NCI-H2081 treated with DMSO at 0.1 percent for 48 hours (cell line): ENCODE data around the gene MEX3A.
A peak's percentile ranks its signal among the peaks of the same experiment; 100 is the strongest.

Experiments used
- DNase-seq: peaks from one replicate; lab custom pipeline; 2025; lab: John Stamatoyannopoulos, UW

Gene MEX3A

DNA sequence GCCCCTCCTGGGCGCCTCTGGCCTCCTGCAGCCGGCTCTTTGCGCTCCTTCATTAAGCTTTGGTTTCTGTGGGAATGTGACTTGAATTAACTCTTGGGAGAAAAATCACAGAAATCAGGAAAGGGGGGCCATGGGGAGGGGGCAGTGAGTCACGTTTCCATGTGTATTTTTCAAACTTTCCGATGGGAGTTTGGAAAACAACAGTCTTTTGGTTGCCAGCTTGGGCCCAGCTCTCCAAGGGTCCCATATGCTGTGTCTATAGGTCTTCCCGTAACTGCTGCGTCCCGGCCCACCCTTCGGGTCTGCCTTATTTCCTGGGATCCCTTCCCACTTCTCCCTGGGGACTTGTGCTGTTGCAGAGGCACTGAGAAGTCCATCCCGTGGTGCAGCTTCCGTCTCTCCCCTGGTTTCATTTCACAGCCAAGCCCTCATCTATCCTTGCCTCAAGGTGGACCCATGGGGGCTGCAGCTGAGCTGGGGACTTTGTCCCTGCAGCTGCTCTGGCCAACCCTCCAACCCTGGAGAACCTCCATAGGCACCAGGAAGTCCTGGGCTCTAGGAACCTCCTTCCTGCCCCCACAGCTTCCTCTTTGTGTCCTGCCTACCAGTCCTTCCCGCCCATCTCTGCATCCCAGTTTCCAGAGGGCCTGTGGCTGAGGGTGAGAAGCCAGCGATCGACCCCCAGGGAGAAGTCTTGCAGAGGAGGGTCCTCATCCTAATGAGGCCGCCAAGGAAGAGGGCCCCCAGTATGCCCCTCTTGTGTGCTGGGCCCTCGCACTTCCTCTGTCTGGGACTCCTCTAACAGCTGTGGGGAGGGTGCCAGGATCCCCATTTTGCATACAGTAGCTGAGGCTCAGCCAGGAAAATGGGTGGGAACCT is 20.6 kb upstream of the MEX3A start:
- DNase-seq = no peak

DNA sequence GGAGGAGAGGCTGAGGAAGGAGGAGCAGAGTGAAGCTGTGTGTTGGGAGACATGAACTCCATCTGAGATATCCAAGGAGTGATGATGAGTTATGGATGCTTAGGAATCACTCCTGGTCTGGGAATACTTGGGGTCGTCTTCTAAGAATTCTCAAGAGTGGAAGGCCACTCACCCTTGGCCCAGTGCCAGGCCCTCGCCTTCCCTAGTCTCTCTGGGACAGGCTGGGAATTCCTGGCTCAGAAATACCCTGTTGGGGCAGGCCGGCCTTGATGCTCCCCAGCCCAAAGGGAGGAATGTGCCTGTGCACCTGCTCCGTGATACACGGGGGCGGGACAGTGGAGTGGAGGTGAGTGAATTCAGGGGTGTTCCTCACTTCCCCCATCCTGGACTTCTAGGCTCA is 19.6 kb upstream of the MEX3A start:
- DNase-seq = no peak

DNA sequence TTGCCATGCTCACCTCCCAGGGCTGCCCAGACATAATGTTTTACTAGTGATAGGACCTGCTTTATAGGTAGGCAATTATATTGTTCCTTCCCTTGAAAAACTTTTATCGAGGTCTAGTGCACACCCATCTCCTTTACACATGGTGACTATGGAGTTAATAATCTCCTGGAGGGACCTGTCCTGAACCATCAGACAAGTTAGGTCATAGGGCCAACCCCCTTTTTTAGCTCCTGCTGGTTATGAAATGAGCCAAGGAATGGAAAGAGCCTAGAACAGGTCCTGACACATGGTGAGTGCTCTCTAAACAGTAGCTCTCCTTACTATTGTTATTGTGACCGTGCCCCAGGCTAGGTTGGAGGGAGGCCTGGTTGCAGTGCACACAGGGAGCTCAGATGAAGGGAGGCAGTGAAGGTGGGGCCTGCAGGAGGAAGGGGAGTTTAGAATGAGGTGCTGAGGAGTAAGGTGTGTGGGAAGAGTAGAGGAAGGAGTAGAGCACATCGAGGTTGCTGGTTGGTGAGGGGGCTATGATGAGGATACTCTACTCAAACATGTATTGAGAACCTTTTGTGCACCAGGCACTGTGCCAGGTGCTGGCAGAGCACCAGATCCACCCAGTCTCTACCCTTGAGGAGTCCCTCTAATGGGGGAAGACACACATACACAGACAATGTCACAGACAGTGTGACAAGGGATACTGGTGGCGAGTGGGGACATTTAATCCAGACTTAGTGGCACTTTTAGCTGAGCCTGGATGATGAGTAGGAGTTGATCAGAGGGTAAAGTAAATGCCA is 18.1 kb upstream of the MEX3A start:
- DNase-seq = no peak

DNA sequence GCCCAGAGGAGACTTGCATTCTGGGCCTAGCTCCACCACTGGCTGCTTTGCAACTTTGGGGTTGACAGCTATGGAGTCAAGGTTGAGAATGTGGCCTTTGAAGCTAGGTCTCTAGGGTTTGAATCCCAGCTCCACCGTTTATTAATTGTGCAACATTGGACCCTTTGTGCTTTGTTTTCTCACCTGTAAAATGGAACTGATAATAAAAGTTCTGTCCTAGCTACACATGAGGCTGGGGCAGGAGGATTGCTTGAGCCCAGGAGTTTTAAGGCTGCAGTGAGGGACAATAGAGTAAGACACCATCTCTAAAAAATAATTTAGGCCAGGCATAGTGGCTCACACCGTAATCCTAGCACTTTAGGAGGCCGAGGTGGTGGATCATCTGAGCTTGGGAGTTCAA is 17.0 kb upstream of the MEX3A start:
- no peak for DNase-seq

DNA sequence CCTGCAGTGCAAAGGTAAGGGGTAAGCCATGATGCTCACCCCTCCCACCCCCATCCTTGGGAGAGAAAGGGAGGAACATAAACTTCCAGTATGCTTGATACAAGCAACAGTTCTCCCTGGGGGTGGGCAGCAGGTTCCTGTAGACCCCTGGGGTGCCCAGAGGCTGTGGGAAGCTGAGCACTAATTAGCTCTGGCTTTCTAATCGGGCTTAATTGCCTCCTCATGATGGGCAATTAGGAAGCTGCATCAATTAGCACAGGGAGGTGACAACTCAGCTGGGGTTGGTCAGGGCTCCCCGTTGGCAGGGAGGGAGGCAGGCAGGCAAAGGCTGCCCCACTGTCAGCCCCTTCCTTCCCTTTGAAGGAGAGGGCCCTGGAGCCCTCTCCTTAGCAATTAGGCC is 16.5 kb upstream of the MEX3A start:
- no peak for DNase-seq

DNA sequence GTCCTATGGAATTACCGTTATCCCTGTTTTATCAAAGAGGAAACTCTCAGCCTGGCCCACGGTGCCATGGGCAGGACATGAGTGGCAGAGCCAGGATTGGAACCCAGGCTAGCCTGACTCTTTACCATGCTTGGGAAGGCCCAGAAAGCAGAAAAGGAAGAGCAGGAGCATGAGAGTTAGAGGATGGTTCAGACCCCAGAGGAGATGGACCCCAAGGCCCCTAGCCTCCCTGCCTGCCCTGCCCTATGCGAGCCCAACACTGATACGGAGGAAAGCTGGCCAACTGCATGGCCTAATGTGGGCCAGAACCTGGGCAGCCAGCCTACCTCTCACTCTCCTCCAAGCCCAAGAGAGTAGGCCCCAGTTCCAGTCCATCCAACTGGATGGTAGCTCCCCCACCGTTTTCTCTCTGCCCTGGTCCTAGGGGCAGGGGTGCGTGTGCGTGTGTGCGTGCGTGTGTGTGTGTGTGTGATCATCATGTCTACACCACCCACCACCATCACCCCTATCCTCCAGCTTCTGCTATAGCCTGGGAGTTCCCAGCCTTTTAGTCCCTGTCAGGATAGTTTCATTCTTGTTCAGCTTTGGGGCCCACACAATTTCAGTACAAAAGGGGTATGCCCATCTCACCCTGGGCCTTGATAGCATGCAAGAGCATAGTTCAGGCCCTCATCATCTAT is 15.4 kb upstream of the MEX3A start:
- no peak for DNase-seq

DNA sequence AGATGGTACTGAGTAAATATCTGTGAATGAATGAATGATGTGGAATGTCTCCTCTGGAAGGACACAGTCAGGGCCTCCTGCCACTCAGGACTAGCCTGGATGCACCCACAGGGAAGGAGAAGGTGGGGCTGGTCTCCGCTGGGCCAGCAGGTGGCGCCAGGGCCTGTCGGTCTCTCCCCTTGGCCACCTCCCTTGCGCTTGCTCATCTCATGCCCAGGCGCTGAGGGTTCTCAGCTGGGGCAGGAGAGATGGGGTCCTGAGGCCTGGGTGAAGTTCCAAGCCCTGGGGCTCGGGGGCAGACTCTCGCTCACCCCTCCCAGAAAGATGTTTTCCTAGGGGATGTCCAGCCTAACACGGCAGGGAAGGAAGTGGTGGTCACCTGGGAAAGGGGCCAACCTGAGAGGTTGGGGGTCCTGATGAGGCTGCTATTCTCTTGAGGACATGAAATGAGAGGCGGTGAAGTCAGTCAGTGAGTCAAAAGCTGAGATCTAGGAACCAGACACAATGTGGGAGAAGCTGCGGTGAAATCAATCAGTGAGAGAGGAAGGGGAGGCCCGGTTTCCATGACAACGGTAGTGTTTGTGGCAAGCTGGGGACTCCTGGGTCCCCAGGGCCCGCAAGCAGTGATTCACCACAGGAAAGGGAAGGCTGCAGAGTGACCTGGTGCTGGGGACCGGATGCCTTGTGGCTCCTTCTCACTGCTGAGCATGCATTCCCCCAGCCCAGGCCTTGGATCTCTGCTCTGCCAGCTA is 14.6 kb upstream of the MEX3A start:
- no peak for DNase-seq

DNA sequence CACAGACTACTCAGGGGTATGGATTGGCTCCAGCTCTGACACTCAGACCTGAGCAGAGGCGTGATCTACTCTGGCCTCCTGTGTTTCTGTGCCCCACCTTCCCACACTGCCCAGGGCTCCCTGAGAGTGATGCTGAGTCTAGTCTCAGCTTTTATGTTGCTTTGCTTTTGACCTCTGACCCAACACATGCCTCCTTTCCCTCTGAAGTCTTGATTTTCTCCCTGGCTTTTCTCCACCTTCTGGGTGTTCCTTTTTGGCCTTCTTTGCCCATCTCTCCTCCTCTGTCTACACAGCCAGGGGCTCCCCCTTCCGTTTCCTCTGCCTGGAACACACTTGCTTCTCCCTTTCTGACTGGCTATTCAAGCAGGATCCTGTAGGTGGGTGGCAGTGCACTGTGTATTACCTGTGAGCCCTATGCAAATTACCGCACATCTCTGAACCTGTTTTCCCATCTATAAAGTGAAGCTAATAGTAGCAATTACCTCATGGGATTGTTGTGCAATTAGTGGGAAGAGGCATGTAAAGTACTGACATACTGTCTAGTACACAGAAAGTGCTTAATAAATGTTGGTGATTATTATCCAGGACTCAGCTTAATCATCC is 13.7 kb upstream of the MEX3A start:
- no peak for DNase-seq

DNA sequence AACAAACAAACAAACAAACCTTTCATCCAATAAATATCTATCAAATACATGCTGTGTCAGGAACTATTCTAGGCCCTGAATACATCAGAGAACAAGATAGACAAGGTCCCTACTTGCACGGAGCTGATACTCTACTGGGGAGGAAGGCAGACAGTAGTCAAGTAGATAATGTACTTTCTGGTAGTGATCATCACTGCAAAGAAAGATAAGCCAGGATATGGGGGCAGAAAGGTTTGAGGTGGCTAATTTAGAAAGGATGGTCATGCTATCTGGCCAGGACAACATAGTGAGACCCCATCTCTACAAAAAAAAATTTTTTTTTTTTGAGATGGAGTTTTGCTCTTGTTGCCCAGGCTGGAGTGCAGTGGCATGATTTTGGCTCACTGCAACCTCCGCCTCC is 9.3 kb upstream of the MEX3A start:
- no peak for DNase-seq

DNA sequence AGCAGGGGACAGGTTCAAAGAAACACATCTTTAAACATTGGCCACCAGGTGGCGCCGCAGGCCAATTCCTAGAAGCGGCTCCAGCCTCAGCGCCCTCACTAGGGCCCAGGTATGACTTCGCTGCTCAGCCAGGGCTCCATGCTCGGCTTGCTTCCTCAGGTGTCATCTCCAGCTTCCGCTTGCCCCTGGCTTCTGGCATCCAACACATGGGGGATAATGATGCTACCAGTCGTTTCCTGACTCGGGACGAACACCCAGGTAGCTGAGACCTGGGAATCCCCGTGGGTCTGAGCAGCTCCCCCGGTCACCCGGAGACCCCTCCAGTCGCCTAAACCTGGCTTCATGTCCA is 8.5 kb upstream of the MEX3A start:
- DNase-seq = peak; percentile 78

DNA sequence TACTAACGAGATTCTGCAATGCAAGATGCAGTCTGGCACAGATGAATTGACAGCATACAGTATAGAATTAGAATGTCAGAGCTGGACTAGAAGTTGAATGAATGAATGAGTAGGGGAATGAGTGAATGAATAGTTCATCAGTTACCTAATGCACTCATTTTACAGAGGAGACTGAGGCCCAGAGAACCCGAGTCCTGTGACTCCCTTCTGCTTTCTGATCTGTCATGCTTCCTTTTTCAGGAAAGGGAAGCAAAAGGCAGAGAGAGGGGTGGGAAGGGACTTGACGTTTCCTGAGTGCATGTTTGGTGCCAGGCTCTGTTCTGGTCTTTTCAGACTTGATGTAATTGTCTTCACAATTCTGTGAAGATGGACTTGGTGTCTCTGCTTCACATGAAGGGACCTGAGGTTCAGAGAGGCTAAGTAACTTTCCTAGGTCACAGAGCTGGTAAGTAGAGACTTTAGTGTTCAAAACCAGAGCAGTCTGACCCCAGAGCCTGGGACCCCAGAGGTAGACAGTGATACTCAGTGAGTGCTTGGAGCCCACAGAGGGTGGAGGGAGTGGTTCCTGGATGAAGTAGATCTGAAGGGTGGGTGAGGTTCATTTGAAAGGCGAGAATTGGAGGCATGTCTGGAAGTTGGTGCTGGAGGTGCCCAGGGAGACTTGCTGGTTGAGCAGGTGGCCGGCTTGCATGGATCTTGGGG is 8.0 kb upstream of the MEX3A start:
- no peak for DNase-seq

DNA sequence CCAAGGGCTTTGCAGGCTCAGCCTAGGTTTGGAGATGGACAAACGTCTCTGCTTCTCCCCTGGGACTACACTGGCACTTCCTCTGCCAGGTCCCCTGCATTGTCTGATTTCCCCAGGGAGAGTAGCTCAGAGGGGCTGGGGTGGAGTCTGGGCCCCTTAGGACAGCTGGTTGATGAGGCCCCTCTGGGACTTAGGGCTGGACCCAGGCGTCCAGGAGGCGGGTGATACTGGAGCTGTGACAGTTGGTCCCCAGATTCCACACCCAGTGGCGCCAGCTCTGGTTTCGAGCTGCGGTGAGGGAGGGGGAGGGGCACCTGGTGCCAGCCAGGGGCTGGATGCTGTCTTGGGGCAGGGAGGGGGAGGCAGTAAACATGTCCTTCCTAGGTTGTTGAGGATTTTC is 7.4 kb upstream of the MEX3A start:
- DNase-seq = no peak

DNA sequence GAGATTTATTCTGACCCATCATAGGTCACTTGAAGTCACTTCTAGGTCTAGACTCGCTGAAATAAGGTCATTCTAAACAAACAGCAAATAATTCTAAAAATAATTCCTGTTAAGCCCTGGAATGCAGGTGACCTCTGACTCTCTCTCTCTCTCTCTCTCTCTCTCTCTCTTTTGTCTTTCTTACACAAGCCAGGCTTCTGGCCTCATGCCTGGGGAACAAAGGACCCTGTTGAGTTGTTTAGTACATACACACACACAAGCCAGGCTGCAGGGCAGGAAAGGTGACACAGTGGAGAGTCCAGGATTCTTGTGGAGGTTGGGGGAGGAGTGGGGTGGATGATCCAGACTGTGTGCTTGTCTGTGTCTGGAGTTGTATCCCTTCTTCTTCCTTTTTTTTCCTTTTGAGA is 4.0 kb upstream of the MEX3A start:
- DNase-seq = no peak

DNA sequence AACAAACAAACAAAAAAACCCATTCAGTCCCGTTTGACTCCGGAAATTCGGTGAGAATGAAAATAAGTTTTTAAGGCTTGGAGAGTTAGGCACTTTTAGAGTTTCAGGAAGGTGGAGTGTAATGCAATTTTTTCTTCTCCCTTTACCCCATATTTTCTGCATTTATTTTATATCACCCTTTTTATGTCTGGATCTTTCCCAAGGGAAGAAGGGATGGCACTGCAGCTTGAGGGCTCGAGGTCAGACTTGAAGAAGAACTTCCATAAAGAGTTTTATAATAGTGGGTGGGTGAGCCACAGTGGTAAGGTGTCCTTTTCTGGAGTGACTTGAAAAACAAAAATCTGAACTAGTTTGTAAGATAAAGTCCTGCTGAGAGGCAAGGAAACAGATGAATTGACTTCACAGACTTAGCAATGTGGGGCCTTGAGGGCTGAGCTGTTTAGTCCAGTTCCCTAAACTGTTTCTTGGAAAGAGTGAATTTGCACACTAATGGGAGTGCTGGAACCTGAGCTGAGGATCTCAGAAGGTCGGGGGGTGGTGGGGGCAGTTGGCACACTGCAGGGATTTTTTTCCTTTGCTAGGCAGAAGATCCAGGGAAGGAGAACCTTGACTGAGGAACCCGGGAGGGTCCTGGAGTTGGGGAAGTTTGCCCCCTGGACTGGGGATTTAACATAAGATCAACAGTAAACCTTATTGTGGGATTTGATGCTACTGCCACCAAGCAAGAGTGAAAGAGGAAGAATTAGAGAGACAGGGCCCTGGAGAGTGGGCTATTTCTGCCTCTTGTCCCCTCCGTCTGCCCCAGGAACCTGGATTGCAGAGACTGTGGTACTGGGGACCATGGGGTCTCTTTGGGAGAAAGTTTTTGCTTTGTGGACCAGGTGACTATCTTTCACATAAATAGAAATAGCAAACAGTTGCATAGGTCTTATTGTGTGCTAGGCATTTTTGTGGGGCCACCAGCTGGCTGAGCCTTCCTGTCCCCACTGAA is 1.8 kb upstream of the MEX3A start:
- DNase-seq = no peak

DNA sequence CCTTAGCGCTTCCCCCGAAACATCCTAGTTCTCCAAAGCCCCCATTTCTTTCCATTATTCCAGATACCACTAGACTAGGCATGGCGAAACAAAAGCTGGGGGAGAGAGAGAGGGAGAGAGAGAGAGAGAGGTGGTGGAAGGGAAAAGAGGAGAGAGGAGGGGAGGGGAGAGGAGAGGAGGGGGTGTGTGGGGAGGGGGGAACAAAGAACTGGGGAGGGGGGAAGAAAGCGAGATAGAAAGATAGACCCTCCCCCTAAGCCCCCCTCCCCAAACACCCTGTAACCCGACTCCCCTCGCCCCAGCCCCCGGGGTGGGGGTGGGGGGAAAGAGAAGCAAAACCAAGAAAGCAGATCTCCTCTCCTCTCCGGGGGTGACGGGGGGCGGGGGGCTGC is 352 bp downstream of the MEX3A start:
- no peak for DNase-seq

DNA sequence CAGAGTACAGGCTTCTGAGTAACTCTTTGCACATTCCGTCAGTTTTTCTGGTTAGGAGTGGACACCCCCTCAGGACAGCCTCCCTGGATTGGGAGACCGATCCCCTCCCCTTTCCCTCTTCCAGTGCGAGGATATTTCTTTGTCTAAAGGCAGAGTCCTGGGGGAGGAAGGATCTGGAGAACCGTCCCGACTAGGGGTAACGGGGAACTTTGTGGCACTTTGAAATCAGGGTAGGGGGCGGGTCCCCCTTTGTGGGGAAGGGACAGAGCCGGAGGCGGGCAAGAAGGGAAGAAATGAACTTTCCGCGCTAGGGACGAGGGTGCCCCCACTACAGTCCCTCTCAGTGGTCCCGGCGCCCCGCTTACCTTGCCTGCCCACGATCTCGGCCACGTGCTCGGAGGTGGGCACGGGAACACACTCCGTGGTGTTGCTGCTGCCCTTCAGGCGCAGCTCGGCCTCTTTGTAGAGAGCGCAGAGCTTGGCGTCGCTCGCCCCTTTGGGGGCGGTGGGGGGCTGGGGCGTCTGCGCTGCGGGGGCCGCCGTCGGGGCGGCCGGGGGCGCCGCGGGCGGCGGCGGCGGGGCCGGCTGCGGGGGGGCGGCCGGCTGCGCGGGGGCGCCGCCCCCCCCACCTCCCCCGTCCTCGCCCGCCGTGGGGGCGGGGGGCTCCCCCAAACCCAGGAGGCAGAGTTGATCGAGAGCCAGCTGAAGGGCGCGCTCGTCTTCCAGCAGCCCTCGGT is 917 bp downstream of the MEX3A start:
- no peak for DNase-seq

DNA sequence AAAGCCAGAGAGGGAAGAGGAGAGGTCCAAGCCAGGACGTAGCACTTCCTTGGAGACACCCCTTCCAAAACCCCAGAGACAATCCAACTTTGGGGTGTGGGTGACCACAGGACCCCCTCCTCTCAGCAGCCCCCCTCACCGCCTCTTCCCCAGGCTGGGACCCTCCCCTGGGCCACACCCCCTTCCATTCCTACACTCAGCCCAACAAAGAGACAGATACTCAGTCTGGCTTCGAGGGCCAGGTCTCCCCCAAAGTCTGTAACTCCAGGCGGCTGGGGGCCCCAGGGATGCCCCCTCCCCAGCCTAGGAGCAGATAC is 1.4 kb downstream of the MEX3A start:
- no peak for DNase-seq

DNA sequence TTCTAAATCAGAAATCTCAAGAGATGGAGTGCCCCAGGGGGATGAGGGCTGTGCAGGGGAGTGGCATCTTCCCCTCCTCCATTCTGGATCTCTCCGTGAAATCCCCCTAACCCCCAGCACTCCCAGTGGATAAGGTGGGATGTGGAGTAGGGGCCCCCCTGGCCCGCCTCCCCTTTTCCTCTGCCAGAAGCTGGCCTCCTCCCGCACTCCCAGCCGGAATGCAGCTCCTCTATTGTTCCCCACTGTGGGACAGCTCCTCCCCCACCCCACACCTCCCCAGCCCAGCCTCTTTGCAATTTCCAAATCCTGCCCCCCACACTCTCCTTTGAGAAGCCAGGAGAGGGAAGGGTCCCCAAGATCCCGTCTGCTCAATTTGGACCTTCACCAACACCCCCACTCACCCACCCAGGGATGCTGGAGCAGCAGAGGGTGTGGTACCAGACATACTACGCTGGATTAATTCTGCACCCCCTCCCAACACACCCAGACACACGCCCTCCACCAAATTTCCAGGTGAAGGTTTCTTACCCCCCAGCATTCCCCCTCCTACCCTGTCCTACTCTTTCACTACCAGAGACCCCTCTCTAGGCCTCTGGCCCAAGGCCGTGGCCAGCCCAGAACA is 1.9 kb downstream of the MEX3A start:
- no peak for DNase-seq

DNA sequence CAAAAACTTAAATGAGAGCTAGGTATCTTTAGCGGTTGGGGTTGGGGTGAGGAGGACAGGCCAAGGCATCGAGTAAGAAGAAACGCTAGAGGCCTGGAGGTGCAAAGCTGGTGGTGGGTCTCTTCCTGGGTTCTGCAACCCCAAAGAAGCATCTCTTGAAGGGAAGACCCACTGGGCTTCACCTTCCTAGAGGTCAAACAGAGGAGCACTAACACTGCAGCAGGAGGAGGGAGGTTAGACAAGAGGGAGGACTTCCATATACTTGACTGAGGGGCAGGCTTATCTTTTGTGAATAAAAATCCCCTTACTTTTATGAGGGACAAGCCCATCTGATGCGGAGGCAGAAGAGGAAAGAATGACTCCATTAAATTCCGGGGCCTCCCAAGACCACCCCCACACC is 2.5 kb downstream of the MEX3A start:
- no peak for DNase-seq
